Measurements from ENCODE around the gene SETD2. TPM values are rescaled to one million over a fixed set of nuclear protein-coding genes. Genes with fewer than 3 reads are reported as not detected.

SETD2 gene
- total RNA-seq, 4 donors from 2014 or later: 58.5 to 81.7 (median 65.9) TPM

DNA sequence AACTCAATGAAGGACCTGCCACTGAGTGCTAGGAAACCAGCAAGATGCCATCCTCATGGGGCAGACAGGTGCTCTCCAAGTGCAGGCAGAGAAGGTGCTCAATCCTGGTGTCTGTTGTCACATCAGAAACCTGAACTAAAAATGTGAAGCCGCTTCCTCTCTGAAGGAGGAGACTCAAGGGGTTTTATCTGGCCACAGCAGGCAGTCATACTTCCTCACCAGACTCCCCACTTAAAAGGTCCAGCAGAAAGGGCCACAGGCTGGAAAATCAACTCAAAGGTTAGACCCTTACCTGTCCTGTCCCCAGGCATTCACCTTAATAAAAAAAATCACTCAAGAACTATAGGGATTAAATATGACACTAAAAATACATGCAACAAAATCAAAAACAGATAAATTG is 192.2 kb downstream of the SETD2 start:
- TF ChIP-seq, protein P1, sequence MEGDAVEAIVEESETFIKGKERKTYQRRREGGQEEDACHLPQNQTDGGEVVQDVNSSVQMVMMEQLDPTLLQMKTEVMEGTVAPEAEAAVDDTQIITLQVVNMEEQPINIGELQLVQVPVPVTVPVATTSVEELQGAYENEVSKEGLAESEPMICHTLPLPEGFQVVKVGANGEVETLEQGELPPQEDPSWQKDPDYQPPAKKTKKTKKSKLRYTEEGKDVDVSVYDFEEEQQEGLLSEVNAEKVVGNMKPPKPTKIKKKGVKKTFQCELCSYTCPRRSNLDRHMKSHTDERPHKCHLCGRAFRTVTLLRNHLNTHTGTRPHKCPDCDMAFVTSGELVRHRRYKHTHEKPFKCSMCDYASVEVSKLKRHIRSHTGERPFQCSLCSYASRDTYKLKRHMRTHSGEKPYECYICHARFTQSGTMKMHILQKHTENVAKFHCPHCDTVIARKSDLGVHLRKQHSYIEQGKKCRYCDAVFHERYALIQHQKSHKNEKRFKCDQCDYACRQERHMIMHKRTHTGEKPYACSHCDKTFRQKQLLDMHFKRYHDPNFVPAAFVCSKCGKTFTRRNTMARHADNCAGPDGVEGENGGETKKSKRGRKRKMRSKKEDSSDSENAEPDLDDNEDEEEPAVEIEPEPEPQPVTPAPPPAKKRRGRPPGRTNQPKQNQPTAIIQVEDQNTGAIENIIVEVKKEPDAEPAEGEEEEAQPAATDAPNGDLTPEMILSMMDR (IDR thresholded peaks at IDR 0.05; ENCODE audit: low read depth): no peak

DNA sequence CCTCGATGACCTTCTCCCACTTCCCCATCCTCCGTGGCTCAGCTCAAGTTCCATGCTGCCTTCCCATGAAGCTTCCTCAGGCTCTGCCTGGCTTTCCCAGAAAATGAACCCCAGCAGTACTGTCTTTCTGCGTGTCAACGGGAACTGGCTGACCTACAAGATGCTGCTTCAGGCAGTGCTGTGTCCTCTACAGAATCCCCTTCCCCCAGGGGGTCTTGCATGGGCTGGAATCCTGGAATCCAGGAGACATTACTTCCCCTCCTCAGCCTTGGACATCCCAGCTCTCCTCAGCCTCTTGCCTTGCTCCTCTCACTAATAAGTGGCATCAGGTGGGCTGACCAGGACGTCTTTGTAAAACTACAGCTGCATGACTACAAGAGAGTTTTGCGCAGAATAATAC is 192.8 kb downstream of the SETD2 start:
- TF ChIP-seq, protein P1 (IDR thresholded peaks at IDR 0.05; ENCODE audit: low read depth): no peak

DNA sequence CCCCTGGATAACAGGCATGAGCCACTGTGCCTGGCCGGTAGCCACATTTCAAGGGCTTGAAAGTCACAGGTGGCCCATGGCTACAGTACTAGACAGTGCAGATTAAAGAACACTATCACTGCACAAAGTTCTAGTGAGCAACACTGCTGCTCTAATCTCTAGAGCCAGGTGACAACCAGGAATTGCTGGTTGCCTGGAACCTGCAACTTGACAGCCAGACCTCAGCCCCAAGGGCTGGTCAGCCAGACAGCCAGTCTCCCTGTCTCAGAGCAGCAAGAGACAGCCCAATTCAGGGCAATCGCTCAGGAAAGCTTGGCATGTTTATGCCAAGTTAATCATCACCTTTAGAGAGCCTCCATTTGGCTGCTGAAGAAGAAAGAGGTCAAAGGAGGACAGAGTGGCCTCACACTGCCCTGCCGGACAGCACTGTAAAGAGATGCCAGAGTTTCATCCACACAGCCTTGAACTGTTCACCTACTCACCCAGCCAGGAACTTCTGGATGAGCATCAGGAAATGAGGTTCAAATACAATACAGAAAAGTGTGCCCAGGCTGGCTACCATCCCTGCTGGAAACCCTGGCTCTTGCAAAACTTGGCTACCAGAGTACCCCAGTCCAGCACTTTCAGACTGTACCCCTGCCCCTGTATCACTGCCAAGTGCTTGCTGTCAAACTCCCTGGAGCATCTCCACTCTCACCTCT is 193.4 kb downstream of the SETD2 start:
- TF ChIP-seq, protein P1 (IDR thresholded peaks at IDR 0.05; ENCODE audit: low read depth): no peak

DNA sequence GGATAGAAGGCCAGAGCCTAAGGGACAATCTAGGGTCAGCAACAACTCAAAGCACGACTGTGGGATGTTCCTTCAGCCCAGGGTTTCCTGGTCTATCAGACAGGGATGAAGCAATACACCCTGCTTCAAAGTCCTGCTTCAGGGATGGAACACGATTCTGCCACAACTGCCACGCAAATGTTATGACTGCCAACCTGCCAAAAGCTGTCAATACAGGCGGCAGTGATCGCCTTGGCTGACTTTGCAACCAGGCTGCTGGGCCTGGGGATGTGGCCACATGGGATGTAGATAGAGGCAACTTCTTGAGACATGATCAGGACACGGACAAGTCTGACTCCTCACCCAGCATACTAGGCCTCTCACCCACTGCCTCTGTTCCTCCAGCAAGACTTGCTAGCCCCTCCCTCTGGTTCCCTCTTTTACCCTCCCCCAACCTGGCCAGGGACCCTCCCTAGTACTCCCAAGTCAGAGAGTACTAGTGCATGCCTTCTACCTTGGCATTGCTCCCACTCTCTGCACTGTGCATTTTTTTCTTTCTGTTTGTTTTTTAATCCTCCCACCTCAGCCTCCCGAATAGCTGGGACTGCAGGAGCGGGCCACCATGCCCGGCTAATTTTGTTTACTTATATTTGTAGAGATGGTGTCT is 195.0 kb downstream of the SETD2 start:
- TF ChIP-seq, protein P1 (IDR thresholded peaks at IDR 0.05; ENCODE audit: low read depth): no peak

DNA sequence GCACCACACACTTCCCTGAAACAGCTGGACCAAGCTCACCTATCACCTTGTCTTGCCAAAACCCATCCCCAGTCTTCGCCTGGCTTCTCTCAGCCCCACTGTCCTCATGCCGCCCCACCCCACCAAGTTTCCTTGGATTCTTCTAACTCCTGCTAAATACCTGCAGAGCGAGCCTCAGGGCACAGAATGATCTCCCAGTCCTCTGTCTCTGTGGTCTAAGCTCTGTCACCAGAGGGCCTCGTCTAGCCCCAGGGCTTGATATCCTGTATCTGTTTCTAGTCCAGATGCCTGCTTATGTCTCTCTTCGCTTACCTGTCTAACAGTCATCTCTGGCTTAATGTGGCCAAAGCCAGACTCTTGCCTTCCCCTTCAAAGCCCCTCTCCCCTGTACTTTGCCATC is 197.1 kb downstream of the SETD2 start:
- TF ChIP-seq, protein P1 (IDR thresholded peaks at IDR 0.05; ENCODE audit: low read depth): no peak

Small RNAs within 50 kb of the gene (small RNA-seq; reads per million reads assigned to genes)
- not detected for gene MRPL57P3

Other genes with a start within 250 kb of the SETD2 start
- 10 to 100 TPM; 20.4 to 49.7 (median 30.8) TPM for gene CCDC12, start 187.4 kb downstream of the SETD2 start, total RNA-seq
- gene NBEAL2, start 184.4 kb downstream of the SETD2 start, total RNA-seq: 10 to 100 TPM; 13.4 to 62.2 (median 23.6) TPM
- gene KIF9, start 118.7 kb upstream of the SETD2 start, total RNA-seq: 10 to 100 TPM in 1 of 4 donors, 1 to 10 TPM in 2, under 1 TPM in 1; 0.85 to 10.8 (median 6.2) TPM
- gene KLHL18, start 118.8 kb upstream of the SETD2 start, total RNA-seq: 10 to 100 TPM; 10.3 to 11.9 (median 10.4) TPM
- gene PTPN23, start 216.9 kb upstream of the SETD2 start, total RNA-seq: 10 to 100 TPM; 14.0 to 27.3 (median 19.9) TPM

Data from subcutaneous adipose tissue (tissue), 4 donors.